ENCODE measurements around the gene SERPINB3.

DNA sequence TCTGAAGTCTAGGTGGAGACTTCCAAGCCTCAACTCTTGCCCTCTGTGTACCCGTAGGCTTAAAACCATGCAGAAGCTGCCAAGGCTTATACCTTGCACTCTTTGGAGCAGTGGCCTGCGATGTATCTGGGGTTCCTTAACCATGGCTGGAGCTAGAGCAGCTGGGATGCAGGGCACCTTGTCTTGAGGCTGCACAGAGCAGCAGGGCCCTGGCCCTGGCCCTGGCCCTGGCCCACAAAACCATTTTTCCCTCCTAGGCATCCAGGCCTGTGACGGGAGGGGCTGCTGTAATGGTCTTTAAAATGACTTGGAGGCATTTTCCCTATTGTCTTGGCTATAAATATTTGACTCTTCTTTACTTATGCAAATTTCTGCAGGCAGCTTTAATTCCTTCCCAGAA lies 36.8 kb downstream of the SERPINB3 start:
- TF ChIP-seq, protein P1, sequence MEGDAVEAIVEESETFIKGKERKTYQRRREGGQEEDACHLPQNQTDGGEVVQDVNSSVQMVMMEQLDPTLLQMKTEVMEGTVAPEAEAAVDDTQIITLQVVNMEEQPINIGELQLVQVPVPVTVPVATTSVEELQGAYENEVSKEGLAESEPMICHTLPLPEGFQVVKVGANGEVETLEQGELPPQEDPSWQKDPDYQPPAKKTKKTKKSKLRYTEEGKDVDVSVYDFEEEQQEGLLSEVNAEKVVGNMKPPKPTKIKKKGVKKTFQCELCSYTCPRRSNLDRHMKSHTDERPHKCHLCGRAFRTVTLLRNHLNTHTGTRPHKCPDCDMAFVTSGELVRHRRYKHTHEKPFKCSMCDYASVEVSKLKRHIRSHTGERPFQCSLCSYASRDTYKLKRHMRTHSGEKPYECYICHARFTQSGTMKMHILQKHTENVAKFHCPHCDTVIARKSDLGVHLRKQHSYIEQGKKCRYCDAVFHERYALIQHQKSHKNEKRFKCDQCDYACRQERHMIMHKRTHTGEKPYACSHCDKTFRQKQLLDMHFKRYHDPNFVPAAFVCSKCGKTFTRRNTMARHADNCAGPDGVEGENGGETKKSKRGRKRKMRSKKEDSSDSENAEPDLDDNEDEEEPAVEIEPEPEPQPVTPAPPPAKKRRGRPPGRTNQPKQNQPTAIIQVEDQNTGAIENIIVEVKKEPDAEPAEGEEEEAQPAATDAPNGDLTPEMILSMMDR (IDR thresholded peaks at IDR 0.05), result no peak
- TF ChIP-seq EZH2 (IDR thresholded peaks at IDR 0.05; ENCODE audit: borderline replicate concordance, insufficient read depth, low read depth, low read length, poor library complexity, severe bottlenecking), result no peak

Measured in B cell (primary cell).